ENCODE results near the gene GRIN3B. TPM values are rescaled to one million over a fixed set of nuclear protein-coding genes. Genes with fewer than 3 reads are reported as not detected.
A peak's percentile ranks its signal among the peaks of the same experiment; 100 is the strongest.

Gene GRIN3B
- polyA plus RNA-seq, 1 of the 3 experiments (the other 2 are of a cell fraction), result 1.5 TPM

DNA sequence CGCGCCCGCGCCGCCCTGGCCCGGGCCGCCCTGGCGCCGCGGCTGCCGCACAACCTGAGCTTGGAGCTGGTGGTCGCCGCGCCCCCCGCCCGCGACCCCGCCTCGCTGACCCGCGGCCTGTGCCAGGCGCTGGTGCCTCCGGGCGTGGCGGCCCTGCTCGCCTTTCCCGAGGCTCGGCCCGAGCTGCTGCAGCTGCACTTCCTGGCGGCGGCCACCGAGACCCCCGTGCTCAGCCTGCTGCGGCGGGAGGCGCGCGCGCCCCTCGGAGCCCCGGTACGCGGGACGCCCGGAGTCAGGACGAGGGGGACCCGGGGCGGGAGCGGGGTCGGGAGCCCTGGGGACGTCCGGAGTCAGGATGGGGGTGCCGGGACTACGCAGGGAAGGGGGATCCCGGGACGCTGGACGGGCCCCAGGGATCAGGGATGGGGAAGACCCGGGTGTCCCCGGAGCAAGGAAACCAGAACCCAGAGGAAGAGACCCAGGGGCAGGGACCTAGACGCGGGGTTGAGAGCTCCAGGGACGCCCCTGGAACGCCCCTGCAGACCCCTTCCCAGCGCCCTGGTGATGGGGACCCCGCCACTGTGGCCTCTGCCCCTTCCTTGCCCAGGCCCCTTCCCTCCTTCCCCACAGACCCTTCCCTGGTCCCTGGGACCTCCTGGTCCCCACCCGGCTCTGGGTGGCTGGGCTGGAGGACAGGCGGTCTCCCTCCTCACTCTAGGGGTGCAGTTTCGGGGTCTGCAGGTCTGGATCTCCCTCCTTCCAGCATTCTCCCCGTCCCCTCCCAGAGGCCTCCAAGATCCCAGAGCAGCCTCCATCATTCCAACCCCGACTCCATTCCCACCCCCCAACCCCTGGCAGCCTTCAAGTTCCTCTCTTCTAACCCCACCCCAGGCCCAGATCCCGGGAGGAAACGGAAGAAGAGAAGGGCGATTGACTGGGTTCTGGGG, 645 bp downstream of the GRIN3B start:
- Histone ChIP-seq H3K4me2 (peak overlapping the region; percentile 63), H3K27me3 (ENCODE audit: insufficient read depth) (peaks cover 57% of the 10 kb centered on the region), H3K9ac (no peak overlapping the region), H3K27ac (ENCODE audit: low read depth in 2 of 2, low read length in 1 of 2) (no peak overlapping the region), H2AFZ (ENCODE audit: low read depth) (no peak overlapping the region), H3K4me3 (ENCODE audit: low read depth in 2 of 2, low read length in 1 of 2) (peak overlapping the region; percentile 32 to 55; a peak in 3 of 4 replicates), H3K36me3 (replicated peaks in 1 of 2; ENCODE audit: control insufficient read depth in 1 of 2, insufficient read depth in 2 of 2, low read length in 1 of 2) (no peaks in the 10 kb centered on the region), H3K9me2 (no peaks in the 10 kb centered on the region), H3K79me2 (ENCODE audit: insufficient read depth) (no peaks in the 10 kb centered on the region), H3K4me1 (ENCODE audit: control insufficient read depth in 1 of 2, insufficient read depth in 2 of 2, low read depth in 1 of 2, low read length in 1 of 2) (peaks cover 0 to 13% of the 10 kb centered on the region in 2 experiments; a peak in 1 of 4 replicates), H3K9me3 (no peaks in the 10 kb centered on the region), H4K20me1 (ENCODE audit: insufficient read depth) (no peaks in the 10 kb centered on the region), H3F3A (replicated peaks; ENCODE audit: insufficient read depth) (peaks cover 17% of the 10 kb centered on the region)
- ChIA-PET POLR2A (interaction anchor here (0.8 kb wide), 1 partner anchor 17 kb away, joined by 5 read pairs; the partner anchor contains the start of gene WDR18), CTCF (interaction anchor here (0.6 to 1.1 kb wide), 6 partner anchors 10 to 233 kb away, joined by 3 to 4 read pairs (median 3); partner anchors contain the start of gene CFD)
- 3% methylated on average over 19 of the region's 73 CpGs for WGBS (ENCODE audit: low lambda C conversion rate)
- TF ChIP-seq ZBTB33 (IDR thresholded peaks at IDR 0.05; ENCODE audit: borderline replicate concordance, low read depth) (no peak), IRF3 (IDR thresholded peaks at IDR 0.05; ENCODE audit: low read depth, low read length) (no peak), RAD21 (IDR thresholded peaks at IDR 0.05; ENCODE audit: low read length) (no peak), NRF1 (IDR thresholded peaks at IDR 0.05; ENCODE audit: low read depth, low read length) (no peak), FOSL2 (IDR thresholded peaks at IDR 0.05; ENCODE audit: borderline replicate concordance, low read depth) (no peak), RFX5 (IDR thresholded peaks at IDR 0.05; ENCODE audit: low read length) (no peak)
- TF ChIP-seq, protein P1, sequence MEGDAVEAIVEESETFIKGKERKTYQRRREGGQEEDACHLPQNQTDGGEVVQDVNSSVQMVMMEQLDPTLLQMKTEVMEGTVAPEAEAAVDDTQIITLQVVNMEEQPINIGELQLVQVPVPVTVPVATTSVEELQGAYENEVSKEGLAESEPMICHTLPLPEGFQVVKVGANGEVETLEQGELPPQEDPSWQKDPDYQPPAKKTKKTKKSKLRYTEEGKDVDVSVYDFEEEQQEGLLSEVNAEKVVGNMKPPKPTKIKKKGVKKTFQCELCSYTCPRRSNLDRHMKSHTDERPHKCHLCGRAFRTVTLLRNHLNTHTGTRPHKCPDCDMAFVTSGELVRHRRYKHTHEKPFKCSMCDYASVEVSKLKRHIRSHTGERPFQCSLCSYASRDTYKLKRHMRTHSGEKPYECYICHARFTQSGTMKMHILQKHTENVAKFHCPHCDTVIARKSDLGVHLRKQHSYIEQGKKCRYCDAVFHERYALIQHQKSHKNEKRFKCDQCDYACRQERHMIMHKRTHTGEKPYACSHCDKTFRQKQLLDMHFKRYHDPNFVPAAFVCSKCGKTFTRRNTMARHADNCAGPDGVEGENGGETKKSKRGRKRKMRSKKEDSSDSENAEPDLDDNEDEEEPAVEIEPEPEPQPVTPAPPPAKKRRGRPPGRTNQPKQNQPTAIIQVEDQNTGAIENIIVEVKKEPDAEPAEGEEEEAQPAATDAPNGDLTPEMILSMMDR (IDR thresholded peaks at IDR 0.05), result no peak
- DNase-seq, result peak; percentile 65
